ENCODE measurements around the gene PLCH2. TPM values are rescaled to one million over a fixed set of nuclear protein-coding genes. Genes with fewer than 3 reads are reported as not detected.
A peak's percentile ranks its signal among the peaks of the same experiment; 100 is the strongest.

The PLCH2 gene
- total and polyA plus RNA-seq, 7 donors = 0.04 to 0.60 (median 0.09) TPM; not detected in 1

GRCh38 chr1:2501820-2502119, 25.7 kb downstream of the PLCH2 start:
- no peak for TF ChIP-seq CTCF (IDR thresholded peaks at IDR 0.05)
- Histone ChIP-seq H3K36me3 (ENCODE audit: insufficient read depth in 1 of 2, low read depth in 1 of 2) (no peaks in the 10 kb centered on the region), H3K9me3 (no peaks in the 10 kb centered on the region), H3K27me3 (ENCODE audit: insufficient read depth in 3 of 3, low read length in 2 of 3) (peaks cover 0 to 61% (median 9%) of the 10 kb centered on the region in 3 donors), H3K4me1 (no peaks in the 10 kb centered on the region), H3K27ac (no peak overlapping the region), H3K4me3 (no peak overlapping the region)
- DNase-seq (no peak), ATAC-seq (no peak)
- intact Hi-C loops (cut with DNase I) = no loop called here
- 21 to 43% (median 41%) methylated on average over 7 of the region's 7 CpGs for WGBS, 3 donors

GRCh38 chr1:2502210-2502609, 26.1 kb downstream of the PLCH2 start:
- Histone ChIP-seq H3K36me3 (ENCODE audit: insufficient read depth in 1 of 2, low read depth in 1 of 2) (no peaks in the 10 kb centered on the region), H3K4me3 (no peak overlapping the region), H3K27me3 (ENCODE audit: insufficient read depth in 3 of 3, low read length in 2 of 3) (peaks cover 0 to 58% (median 9%) of the 10 kb centered on the region in 3 donors), H3K4me1 (no peaks in the 10 kb centered on the region), H3K9me3 (no peaks in the 10 kb centered on the region), H3K27ac (no peak overlapping the region)
- ATAC-seq (no peak), DNase-seq (no peak)
- 71 to 81% (median 71%) methylated on average over 29 to 34 of the region's 34 CpGs for WGBS, 3 donors
- TF ChIP-seq CTCF (IDR thresholded peaks at IDR 0.05) = no peak
- intact Hi-C loops (cut with DNase I) = no loop called here

GRCh38 chr1:2502661-2503553, 26.8 kb downstream of the PLCH2 start:
- TF ChIP-seq CTCF (IDR thresholded peaks at IDR 0.05) = no peak
- H3K27ac ChIP-seq = no peak overlapping the region
- H3K36me3 ChIP-seq (ENCODE audit: insufficient read depth in 1 of 2, low read depth in 1 of 2) = peaks cover 0 to 5% of the 10 kb centered on the region in 2 donors
- H3K27me3 ChIP-seq (ENCODE audit: insufficient read depth in 3 of 3, low read length in 2 of 3) = peaks cover 0 to 58% (median 9%) of the 10 kb centered on the region in 3 donors
- H3K4me3 ChIP-seq = no peak overlapping the region
- no peaks in the 10 kb centered on the region for H3K9me3 ChIP-seq
- H3K4me1 ChIP-seq = no peaks in the 10 kb centered on the region
- ATAC-seq (no peak), DNase-seq (no peak)
- 78 to 80% (median 79%) methylated on average over 32 to 36 of the region's 36 CpGs for WGBS, 3 donors
- intact Hi-C loops (cut with DNase I) = no loop called here

GRCh38 chr1:2503554-2504224, 27.6 kb downstream of the PLCH2 start:
- Histone ChIP-seq H3K4me1 (no peaks in the 10 kb centered on the region), H3K9me3 (no peaks in the 10 kb centered on the region), H3K36me3 (ENCODE audit: insufficient read depth in 1 of 2, low read depth in 1 of 2) (peaks cover 0 to 13% of the 10 kb centered on the region in 2 donors), H3K27me3 (ENCODE audit: insufficient read depth in 3 of 3, low read length in 2 of 3) (peaks cover 0 to 58% (median 9%) of the 10 kb centered on the region in 3 donors), H3K27ac (no peak overlapping the region), H3K4me3 (no peak overlapping the region)
- peak in 1 of 4 donors; percentile 2 for ATAC-seq
- TF ChIP-seq CTCF (IDR thresholded peaks at IDR 0.05) = no peak
- no peak for DNase-seq
- intact Hi-C loops (cut with DNase I) = no loop called here
- WGBS, 3 donors = 34 to 42% (median 36%) methylated on average over 39 to 42 of the region's 42 CpGs

All from psoas muscle (tissue), 8 donors.